ENCODE measurements around the gene SPRY2. TPM values are rescaled to one million over a fixed set of nuclear protein-coding genes. Genes with fewer than 3 reads are reported as not detected.

The SPRY2 gene
- polyA plus RNA-seq, 1 experiment: 15.2 TPM

DNA sequence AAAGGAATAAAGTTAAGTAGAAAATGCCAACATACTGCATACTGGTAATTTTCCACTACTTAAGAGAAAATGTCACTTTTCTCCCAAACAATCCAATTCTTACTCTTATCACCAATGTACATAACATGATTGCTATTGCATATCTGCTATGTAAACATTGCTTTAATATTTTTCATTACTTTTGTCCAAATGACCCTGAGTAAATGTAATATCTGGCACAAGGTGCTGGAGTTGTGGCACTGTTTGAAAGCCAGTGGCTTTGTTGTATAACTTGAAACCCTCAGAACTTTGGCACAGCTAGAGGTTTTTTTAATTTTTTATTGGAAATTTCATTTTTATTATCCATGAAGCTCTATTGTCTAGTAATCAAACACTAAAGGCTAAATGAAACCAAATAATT, 45.7 kb upstream of the SPRY2 start:
- no peak for DNase-seq (ENCODE audit: low read depth, low spot score)
- Histone ChIP-seq H3K27ac (ENCODE audit: low read depth, low read length) (no peak overlapping the region), H3K4me3 (ENCODE audit: low read depth, low read length) (no peak overlapping the region), H3K27me3 (ENCODE audit: control insufficient read depth, insufficient read depth, low read length) (no peaks in the 10 kb centered on the region), H3K9me3 (ENCODE audit: control insufficient read depth, insufficient read depth, low read length) (no peaks in the 10 kb centered on the region)
- TF ChIP-seq, protein P1, sequence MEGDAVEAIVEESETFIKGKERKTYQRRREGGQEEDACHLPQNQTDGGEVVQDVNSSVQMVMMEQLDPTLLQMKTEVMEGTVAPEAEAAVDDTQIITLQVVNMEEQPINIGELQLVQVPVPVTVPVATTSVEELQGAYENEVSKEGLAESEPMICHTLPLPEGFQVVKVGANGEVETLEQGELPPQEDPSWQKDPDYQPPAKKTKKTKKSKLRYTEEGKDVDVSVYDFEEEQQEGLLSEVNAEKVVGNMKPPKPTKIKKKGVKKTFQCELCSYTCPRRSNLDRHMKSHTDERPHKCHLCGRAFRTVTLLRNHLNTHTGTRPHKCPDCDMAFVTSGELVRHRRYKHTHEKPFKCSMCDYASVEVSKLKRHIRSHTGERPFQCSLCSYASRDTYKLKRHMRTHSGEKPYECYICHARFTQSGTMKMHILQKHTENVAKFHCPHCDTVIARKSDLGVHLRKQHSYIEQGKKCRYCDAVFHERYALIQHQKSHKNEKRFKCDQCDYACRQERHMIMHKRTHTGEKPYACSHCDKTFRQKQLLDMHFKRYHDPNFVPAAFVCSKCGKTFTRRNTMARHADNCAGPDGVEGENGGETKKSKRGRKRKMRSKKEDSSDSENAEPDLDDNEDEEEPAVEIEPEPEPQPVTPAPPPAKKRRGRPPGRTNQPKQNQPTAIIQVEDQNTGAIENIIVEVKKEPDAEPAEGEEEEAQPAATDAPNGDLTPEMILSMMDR (IDR thresholded peaks at IDR 0.05; ENCODE audit: low read depth, low read length): no peak
- POLR2A ChIA-PET: no interaction called here
- CTCF ChIA-PET: no interaction called here

DNA sequence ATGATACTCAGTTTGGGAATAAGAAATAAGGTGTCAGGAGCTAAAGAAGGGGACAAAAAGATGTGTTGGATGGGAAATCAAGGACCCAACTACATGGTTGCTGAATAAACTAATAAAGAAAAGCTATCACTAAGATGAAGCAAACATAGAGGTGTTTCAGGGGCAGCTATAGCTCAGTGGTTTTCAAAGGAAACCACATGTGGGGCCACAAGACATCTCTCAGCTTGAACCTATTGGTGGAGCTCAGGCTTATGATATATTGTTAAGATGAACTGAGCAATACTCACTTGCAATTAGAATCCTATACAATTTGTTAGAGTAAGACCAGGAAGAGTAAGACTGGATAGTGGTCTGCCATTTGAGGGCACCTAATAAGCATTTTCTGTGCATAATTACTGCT, 45.1 kb upstream of the SPRY2 start:
- CTCF ChIA-PET: no interaction called here
- TF ChIP-seq, protein P1 (IDR thresholded peaks at IDR 0.05; ENCODE audit: low read depth, low read length): no peak
- POLR2A ChIA-PET: no interaction called here
- Histone ChIP-seq H3K4me3 (ENCODE audit: low read depth, low read length) (no peak overlapping the region), H3K27me3 (ENCODE audit: control insufficient read depth, insufficient read depth, low read length) (no peaks in the 10 kb centered on the region), H3K9me3 (ENCODE audit: control insufficient read depth, insufficient read depth, low read length) (no peaks in the 10 kb centered on the region), H3K27ac (ENCODE audit: low read depth, low read length) (no peak overlapping the region)
- DNase-seq (ENCODE audit: low read depth, low spot score): no peak

DNA sequence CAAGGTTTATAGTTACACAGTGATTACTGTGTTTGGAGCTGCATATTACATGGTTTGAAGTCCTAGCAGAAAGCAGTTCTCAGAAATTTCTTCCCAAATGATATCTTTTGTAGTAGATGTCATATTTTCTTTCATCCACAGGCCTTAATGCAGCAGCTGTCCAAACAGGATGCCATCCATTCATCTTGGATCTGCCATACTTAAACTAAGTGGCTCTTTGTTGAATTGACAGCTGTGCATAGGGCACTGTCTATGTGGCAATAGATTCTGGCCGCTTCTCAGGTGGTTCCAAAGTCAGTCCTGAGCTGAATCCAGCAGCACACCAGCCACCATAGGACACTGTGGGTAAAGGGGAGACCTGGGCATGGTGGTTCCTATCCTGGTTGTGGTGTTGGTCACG, 41.6 kb upstream of the SPRY2 start:
- no peak overlapping the region for H3K4me3 ChIP-seq (ENCODE audit: low read depth, low read length)
- no peak overlapping the region for H3K27ac ChIP-seq (ENCODE audit: low read depth, low read length)
- POLR2A ChIA-PET: no interaction called here
- no peaks in the 10 kb centered on the region for H3K27me3 ChIP-seq (ENCODE audit: control insufficient read depth, insufficient read depth, low read length)
- no peak for DNase-seq (ENCODE audit: low read depth, low spot score)
- CTCF ChIA-PET: no interaction called here
- TF ChIP-seq, protein P1 (IDR thresholded peaks at IDR 0.05; ENCODE audit: low read depth, low read length): no peak
- no peaks in the 10 kb centered on the region for H3K9me3 ChIP-seq (ENCODE audit: control insufficient read depth, insufficient read depth, low read length)

DNA sequence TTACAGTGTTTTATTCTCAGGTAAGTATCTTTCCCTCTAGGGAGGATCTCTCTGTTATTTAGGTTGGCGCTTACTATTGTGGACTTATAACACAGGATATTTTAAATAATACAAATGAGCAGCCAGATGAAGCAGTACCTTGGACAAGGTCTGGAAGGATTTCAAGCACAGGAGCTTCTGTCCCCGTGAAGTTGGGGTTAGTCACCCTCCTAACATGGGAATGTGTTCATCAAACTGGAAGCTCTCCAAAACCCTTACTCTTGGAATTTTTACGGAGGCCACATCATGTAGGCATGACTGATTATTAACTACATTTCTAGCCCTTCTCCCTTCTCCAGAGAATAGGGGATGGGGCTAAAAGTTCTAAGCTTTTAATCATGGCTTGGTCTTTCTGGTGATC, 38.3 kb upstream of the SPRY2 start:
- H3K27me3 ChIP-seq (ENCODE audit: control insufficient read depth, insufficient read depth, low read length): no peaks in the 10 kb centered on the region
- TF ChIP-seq, protein P1 (IDR thresholded peaks at IDR 0.05; ENCODE audit: low read depth, low read length): no peak
- no peak for DNase-seq (ENCODE audit: low read depth, low spot score)
- ChIA-PET CTCF (interaction anchor here (1.2 kb wide), 1 partner anchor 14 kb away, joined by 3 read pairs; no protein-coding TSS in a partner anchor), POLR2A (no interaction called here)
- no peak overlapping the region for H3K27ac ChIP-seq (ENCODE audit: low read depth, low read length)
- no peak overlapping the region for H3K4me3 ChIP-seq (ENCODE audit: low read depth, low read length)
- H3K9me3 ChIP-seq (ENCODE audit: control insufficient read depth, insufficient read depth, low read length): no peaks in the 10 kb centered on the region

DNA sequence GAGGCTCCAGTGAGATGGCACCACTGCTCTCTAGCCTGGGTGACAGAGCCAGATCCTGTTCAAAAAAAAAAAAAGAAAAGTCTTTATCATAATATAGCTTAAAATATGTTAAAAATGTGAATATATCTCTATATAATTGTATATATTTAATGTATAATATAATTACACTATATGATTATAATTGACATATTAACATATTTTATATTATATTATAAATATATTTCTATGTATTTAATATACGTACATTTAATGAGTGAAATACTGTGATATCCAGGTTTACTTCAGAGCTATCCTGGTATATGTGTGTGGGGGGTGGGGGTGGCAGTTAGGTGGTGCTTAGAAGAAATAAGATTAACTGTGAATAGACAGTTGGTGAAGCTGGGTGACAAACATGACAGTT, 35.6 kb upstream of the SPRY2 start:
- H3K27me3 ChIP-seq (ENCODE audit: control insufficient read depth, insufficient read depth, low read length): no peaks in the 10 kb centered on the region
- TF ChIP-seq, protein P1 (IDR thresholded peaks at IDR 0.05; ENCODE audit: low read depth, low read length): no peak
- no peaks in the 10 kb centered on the region for H3K9me3 ChIP-seq (ENCODE audit: control insufficient read depth, insufficient read depth, low read length)
- H3K27ac ChIP-seq (ENCODE audit: low read depth, low read length): no peak overlapping the region
- no peak overlapping the region for H3K4me3 ChIP-seq (ENCODE audit: low read depth, low read length)
- ChIA-PET CTCF (interaction anchor here (0.9 to 2.4 kb wide), 2 partner anchors 12 to 698 kb away, joined by 3 to 6 read pairs; no protein-coding TSS in a partner anchor), POLR2A (no interaction called here)
- no peak for DNase-seq (ENCODE audit: low read depth, low spot score)
